ELF-1 (cell line): ENCODE measurements around the gene MEF2C.
"Not testable (repeated sequence)": the region's sequence is repeated elsewhere in the genome, so short reads cannot be mapped to it uniquely, and the experiment has no call there.

Experiments
- DNase-seq: peaks from one replicate; pipeline ENCODE4 v3.0.0-alpha.2; 2016; ENCODE audit warnings: low read depth, low spot score

Gene MEF2C

DNA sequence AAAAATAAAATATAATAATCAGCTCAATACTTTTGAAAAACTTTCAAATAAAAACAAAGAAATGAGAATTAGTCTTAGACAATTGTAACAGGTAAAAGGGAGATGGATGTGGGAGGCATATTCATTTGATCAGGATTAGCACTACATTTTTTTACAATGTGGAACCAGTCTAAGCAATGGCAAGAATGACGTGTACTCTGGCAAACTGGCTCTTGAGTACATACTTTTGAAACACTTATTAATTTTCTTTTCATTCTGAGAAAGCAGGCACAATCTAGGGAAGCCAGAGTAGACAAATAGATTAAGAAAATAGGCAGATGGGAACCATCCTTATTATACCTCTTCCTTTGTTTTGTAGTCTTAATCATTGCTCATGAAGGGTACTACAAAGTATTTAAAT lies 79.7 kb downstream of the MEF2C start:
- no peak for DNase-seq

DNA sequence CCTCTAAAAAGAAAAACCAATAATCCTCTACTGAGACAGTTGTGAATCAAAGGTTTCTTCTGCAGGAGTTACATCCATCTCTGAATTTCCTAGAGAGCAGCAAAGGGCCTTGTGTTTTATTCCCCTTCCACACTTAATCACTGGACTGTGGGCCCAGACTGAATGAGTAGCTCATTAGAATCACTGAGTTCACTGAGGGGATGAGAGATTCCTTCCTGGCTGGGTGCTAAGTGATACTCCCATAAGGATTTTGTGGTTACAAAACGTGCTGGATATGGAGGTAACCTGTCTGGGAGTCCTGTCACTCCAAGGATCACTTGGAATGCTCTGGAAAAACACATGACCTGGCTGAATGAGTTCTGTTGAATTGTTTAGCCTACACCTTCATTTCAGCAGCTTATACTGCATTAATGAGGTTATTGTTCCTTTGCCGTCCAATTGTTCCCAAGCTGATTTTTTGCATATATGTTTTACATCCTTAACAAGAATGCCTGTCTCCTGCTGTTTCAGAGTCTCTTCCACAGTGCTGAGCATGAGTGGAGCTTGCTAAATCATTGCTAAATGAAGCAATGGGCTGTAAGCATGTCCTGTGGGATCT lies 82.9 kb downstream of the MEF2C start:
- DNase-seq = no peak

- not testable (repeated sequence) for DNase-seq
Measured at GRCh38 chr5:88798933-88799332, 84.1 kb downstream of the MEF2C start.

DNA sequence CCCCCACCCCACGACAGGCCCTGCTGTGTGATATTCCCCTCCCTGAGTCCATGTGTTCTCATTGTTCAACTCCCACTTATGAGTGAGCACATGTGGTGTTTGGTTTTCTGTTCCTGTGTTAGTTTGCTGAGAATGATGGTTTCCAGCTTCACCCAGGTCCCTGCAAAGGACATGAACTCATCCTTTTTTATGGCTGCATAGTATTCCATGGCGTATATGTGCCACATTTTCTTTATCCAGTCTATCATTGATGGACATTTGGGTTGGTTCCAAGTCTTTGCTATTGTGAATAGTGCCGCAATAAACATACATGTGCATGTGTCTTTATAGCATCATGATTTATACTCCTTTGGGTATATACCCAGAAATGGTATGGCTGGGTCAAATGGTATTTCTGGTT lies 89.2 kb downstream of the MEF2C start:
- not testable (repeated sequence) for DNase-seq

- no peak for DNase-seq
Measured at GRCh38 chr5:88792144-88792840, 90.7 kb downstream of the MEF2C start.

- no peak for DNase-seq
Measured at GRCh38 chr5:88787856-88788255, 95.1 kb downstream of the MEF2C start.

GRCh38 chr5:88786789-88787188 lies 96.2 kb downstream of the MEF2C start:
- no peak for DNase-seq

DNA sequence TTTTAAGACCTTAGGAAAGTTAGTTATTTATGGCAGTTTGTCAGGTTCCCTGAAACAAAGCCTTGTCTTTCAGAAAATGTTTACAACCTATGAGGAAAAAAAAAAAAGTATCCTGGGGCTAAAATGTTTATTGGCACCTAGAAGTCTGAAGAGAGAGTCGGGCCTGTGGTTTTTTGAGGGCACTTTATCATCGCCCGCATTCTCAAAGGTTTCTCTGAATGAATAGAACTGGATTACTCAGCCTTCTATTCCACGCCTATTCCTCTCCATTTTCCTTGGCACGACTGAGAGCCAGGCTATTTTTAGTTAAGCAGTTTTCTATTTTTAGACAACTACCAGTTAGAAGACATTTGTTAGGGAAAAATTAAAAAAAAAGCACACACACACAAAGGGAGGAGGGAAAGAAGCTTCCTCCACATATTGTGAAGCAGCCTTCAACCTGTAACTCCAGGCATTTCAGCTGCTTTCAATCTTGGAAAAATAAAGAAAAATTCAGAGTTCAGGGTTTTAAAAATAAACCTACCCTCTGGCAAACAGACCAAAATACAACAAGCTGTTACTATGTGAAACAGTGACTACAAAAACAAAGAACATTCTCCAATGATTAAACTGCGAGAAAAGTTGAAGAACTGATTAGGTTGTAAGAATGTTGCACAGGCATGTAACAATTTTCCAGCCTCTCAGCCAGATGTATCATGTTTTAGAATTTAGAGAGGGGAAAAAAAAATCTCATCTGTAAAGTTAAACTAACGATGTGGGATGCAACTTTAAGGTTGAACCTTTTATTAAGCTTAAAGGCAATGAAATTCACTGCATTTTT lies 97.0 kb downstream of the MEF2C start:
- peak; percentile 26 for DNase-seq

DNA sequence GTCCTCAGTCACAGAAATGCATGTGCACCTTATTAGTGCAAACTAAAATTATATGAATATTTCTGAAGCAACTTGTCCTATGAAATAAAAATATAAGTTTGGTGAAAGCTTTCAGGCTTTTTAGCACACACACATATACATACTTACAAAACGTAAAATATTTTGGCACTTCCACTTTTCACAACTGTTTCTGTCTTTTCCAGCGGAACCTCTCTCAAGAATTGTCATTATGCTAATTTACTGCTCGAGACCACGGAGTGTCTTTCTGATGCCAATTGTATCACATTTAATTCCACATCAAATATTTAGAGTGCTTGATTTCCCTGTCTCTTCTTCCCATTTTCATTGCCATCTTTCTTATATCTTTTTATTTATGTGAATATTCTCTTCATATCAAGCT lies 100.4 kb downstream of the MEF2C start:
- DNase-seq = no peak

DNA sequence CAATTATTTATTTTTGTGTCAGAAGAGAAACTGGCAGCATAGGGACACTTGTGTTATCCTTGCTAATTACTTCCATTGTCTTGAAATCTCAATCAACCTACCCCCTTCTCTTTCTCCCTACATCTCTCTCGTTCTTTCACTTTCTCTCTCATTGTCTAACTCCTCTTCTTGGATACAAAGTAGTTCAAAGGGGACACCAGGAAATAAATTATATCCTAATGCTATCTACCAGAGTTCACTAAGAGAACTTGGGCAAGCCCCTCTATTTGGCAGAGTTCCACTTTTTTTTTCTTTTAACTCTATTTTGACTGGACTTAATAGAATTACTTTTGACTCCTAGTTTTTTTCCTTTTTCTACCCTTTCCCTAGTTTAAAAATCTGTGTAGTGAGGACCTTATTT lies 102.2 kb downstream of the MEF2C start:
- no peak for DNase-seq

- DNase-seq = no peak
Measured at GRCh38 chr5:88778736-88779135, 104.2 kb downstream of the MEF2C start.

GRCh38 chr5:88776692-88777091 lies 106.3 kb downstream of the MEF2C start:
- DNase-seq = no peak

DNA sequence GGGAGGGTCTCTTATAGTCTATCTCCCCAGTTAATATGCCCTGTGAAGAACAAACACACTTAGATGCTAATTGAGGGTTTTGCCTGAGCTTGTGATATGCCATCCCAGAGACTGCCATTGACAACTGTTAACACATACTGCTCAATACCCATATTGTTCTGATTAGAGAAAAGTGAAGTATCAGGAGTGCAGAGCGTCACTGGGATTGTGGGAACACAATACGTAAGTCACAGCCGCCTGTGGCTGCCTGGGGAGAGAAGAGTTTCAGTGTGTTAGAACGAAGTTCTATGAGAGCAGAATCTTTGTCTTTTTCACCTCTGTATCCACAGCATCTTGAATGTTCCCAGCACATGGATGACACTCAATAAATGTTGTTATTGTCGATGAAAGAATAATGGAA lies 110.2 kb downstream of the MEF2C start:
- DNase-seq = no peak

DNA sequence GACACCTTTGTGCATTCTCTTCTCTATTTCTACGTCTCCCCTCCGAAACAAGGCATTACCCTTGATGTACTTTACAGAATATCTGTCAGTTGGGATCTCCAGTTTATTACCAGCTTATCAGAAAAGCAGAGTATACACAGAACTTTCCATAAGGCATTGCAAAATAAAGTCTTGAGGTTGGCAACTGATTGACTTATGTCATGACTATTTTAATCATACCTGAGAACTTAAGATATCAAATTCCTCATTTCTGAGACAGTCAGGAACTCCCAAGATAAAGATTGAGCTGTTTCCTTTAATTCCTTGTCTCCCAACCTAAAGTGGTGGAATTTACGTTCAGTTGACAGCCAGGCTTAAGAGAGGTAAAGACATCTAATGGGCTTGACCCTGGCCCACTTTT lies 110.9 kb downstream of the MEF2C start:
- no peak for DNase-seq

GRCh38 chr5:88770276-88771257 lies 112.4 kb downstream of the MEF2C start:
- no peak for DNase-seq

DNA sequence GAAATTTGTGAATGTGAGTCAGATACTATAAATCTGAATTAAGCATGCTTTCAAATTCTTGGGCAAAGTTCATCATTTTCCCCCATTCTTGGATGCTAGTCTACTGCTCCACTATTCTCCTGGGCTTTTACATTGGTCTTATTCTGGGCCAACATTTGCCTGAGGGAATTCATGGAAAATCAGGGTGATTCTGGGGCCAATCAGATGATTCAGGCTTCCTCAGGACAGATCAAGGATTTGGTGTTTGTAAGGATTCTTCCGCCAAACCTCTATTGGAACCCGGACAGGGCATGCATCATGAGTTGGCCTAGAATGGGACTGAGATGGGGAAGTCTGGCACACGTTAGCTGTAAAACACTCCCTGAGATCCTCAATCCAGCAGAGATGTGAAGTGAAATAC lies 113.8 kb downstream of the MEF2C start:
- DNase-seq = no peak

GRCh38 chr5:88768411-88768810 lies 114.6 kb downstream of the MEF2C start:
- DNase-seq = no peak

DNA sequence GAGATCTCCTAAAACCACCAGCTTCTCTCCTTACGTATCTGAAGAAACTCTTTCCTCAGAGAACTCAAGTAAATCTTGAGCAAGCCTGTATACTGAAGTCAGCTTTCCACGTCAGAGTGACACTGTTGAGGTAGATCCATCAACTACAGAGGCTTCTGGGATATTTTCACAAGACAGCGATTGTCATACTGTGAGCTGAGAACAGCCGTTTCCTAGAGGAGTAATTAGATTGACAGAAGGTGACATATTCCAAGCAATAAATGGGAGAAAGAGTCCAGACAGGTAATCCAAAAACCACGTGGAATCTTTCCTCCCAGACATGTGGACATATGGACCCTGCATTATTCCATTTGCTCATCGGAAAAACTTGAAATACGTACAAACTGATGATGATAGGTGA lies 117.2 kb downstream of the MEF2C start:
- DNase-seq = no peak

DNA sequence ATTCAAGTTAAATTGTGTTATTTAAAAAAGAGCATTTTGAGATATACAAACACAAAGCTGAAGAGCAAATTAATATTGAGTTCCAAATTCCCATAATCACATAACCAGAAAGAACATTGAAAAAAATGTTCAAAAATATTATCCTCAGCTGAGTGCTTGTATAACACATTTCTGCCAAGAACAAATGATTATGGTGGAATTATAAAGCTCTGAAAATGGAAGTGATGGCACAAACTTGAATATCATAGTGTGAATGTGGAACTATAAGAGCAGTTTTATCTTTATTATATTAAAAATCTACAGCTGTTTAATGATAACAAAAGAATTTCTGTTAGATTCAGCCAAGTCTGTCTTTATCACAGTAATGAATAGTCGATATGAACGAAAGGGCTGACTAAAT lies 117.8 kb downstream of the MEF2C start:
- DNase-seq = no peak

GRCh38 chr5:88761939-88762338 lies 121.0 kb downstream of the MEF2C start:
- no peak for DNase-seq

DNA sequence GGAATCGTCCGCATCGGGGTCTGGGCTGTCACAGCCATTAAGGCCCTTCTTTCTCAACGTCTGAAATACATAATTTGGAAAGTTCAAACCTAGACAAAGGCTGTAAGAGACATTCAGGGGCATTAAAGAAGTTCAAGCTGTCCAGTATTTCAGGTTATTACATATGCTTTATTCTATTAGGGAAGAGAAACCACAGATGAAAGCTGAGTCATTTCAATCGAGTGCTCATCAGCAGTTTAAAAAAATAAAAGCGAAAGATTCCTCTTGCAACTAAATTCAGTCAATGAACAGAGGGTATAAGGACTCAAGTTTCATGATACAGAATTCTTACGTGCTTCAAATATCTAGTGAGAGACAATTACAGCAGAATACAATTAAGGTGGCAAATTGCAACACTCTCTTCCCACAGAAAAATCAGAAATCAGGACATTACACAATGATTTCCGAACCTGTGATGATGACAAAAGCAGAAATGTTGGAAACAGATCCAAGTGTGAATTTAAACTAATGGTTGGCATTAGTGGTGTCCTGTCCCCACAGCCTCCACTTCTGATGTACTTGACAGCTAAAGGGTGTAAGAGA lies 121.6 kb downstream of the MEF2C start:
- DNase-seq = no peak
